Activated T-cell treated with anti-CD3 and anti-CD28 coated beads, Interleukin-2, amount 50 U/mL, for 24 hours (primary cell): ENCODE results near the gene MYH14.
"Not testable (repeated sequence)": the region's sequence is repeated elsewhere in the genome, so short reads cannot be mapped to it uniquely, and the experiment has no call there.

Source experiments
- DNase-seq: peaks from one replicate; pipeline ENCODE4 v3.0.0-alpha.2; 2020
- H3K27ac Mint-ChIP-seq: 2 replicates; pipeline ENCODE4 v1.8.0; 2020; ENCODE audit warnings: mild to moderate bottlenecking, mixed read lengths
- H3K27me3 Mint-ChIP-seq: 2 replicates; pipeline ENCODE4 v1.8.0; 2020; ENCODE audit warnings: mixed read lengths
- H3K36me3 Mint-ChIP-seq: 2 replicates; pipeline ENCODE4 v1.8.0; 2020; ENCODE audit warnings: low read depth, mixed read lengths
- H3K4me1 Mint-ChIP-seq: 2 replicates; pipeline ENCODE4 v1.8.0; 2020; ENCODE audit warnings: low read depth, mixed read lengths
- H3K4me3 Mint-ChIP-seq: 2 replicates; pipeline ENCODE4 v1.8.0; 2020; ENCODE audit warnings: mild to moderate bottlenecking, moderate library complexity, mixed read lengths
- H3K9me3 Mint-ChIP-seq: 2 replicates; pipeline ENCODE4 v1.8.0; 2020; ENCODE audit warnings: mixed read lengths

Gene MYH14

DNA sequence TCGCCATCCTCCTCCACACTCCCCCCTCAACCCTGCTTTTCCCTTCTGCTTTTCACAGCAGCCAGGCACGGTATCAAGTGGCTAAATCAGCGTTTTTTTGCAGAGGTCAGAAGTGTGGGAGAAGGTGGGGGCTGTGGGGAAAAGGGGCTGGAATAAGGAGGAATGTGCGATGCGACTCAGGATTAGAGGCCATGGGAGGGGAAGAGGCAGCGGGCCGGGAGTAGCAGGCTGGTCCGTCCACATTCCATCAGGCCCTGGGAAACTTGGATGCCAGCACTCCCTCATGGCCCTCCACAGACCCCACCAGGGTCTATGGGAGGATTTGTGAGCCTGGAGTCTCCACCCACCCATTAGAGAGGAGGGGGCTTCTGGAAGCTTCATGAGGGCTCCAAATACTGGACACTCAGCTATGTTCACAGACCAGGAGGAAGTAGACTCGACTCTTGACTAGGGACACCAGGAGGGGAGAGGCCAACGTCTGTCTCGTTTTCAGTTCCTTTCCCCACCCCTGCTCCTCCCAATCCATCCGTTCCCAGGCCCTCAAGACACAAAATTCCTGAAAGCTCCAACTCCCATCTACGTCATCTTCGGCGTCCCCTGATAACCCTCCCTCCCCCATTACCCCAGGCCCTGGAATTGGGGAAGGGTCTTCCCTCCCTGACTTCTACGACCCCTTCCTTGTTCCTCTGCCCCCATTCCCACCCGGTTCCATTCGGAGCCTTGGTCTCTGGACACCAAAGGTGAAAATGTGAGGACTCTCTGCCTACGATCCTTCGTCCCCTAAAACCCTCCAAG, 129.0 kb downstream of the MYH14 start:
- no peak for DNase-seq
- Mint-ChIP-seq H3K9me3 (peaks cover 8% of the 10 kb centered on the region), H3K4me3 (peak overlapping the region; percentile 73), H3K27me3 (peaks cover 57% of the 10 kb centered on the region), H3K36me3 (peaks cover 7% of the 10 kb centered on the region), H3K27ac (no peak overlapping the region), H3K4me1 (peaks cover 59% of the 10 kb centered on the region)

DNA sequence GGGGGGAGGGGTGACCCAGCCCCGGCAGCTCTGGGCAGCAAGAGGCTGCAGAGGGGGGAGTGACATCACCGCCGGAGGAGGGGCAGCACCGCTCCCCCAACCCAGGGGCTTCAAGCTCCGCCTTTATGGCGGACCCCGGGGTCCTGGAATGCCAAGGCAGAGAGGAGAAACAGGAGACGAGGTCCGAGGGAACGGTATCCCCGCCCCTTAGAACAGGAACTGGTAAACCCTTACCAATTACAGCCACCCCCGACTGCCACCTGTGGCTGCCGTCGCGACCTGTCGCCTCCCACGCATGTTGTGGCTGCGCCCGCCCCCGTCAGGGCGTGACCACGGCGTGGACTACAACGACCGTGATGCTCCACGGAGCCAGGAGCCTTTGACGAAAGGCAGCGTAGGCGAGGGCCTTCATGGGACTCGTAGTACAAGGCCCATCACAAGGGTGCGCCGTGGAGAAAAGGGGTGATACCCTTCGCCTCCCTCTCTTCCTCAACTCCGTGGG, 129.9 kb downstream of the MYH14 start:
- peak overlapping the region; percentile 73 for H3K4me3 Mint-ChIP-seq
- H3K36me3 Mint-ChIP-seq: peaks cover 7% of the 10 kb centered on the region
- H3K4me1 Mint-ChIP-seq: peaks cover 54% of the 10 kb centered on the region
- peak overlapping the region; percentile 90 for H3K27ac Mint-ChIP-seq
- DNase-seq: peak; percentile 92
- H3K9me3 Mint-ChIP-seq: peaks cover 8% of the 10 kb centered on the region
- H3K27me3 Mint-ChIP-seq: peaks cover 53% of the 10 kb centered on the region

DNA sequence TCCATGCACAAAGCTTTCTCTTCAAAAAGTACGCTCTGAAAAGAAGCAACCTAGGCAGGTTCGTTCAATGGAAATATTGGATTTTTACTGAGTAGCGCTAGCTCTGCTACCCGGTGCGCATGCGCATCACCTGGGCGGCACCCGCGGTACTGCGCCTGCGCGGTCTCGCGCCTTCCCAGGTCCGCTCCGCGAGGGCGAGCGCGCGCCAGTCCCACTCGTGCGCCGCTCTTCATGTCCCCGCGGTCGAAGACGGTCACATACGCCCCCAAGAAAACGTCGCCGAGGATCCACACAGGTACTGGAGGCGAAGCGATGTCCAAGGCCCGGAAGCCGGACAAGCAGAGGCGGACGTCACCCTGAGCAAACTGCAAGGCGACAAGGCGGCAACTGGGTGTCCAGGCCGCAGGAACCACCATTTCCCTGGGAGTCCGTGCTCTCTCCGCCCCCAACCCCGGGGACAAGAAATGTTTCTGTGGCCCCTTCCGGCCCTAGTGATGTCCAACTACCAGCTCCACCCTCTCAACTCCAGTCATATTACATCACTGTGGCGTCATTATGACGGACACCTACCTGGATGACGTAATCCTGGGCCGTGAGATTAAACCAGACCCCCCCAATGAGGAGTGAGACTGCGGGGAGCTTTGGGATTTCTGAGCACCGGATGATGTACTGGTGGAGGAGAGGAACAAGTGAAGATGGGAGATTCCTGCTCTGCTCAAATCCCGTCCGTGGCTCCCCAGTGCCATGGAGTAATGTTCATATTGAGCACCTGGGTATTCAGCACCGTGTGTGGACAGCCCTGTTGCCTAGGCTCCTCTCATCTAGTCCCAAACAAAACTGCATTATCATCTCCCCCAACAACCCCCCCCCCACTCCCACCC, 130.6 kb downstream of the MYH14 start:
- Mint-ChIP-seq H3K27me3 (peaks cover 54% of the 10 kb centered on the region), H3K27ac (peak overlapping the region; percentile 90), H3K9me3 (peaks cover 8% of the 10 kb centered on the region), H3K36me3 (peaks cover 7% of the 10 kb centered on the region), H3K4me3 (peak overlapping the region; percentile 73), H3K4me1 (peaks cover 54% of the 10 kb centered on the region)
- DNase-seq: peak; percentile 90

DNA sequence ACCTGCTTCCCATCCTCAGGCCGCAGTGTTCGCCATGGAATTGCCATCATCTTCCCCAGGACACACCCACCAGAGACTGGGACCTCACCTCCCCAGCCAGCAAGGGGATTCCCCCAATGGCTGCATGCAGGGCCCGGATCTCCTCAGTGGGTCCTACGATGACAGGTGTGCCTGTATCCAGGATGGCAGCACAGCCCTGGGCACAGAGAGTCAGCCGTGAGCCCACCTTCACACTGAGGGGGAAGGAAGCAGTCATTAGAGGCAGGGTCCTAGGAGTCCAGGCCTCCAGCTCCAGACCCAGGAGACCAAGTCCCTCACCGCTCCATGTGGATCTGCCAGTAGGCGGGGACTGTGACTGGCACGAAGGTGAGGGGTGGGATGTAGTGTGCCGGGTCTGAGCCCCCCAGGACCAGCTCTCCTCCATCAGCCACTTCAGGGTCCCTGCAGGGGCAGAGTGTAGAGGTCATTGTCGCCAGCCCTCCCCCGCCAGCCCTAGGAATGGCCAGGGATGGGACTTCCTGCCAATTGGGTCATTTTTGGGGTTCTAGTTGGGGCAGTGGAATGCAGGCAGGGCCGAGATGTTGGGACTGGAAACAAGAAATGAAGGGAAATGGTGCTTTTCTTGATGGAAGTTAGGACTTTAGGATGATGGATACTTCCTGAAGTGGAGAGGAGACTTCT, 131.5 kb downstream of the MYH14 start:
- Mint-ChIP-seq H3K27me3 (peaks cover 45% of the 10 kb centered on the region), H3K36me3 (peaks cover 2% of the 10 kb centered on the region), H3K27ac (no peak overlapping the region), H3K9me3 (peaks cover 3% of the 10 kb centered on the region), H3K4me1 (peaks cover 47% of the 10 kb centered on the region), H3K4me3 (no peak overlapping the region)
- DNase-seq: no peak

DNA sequence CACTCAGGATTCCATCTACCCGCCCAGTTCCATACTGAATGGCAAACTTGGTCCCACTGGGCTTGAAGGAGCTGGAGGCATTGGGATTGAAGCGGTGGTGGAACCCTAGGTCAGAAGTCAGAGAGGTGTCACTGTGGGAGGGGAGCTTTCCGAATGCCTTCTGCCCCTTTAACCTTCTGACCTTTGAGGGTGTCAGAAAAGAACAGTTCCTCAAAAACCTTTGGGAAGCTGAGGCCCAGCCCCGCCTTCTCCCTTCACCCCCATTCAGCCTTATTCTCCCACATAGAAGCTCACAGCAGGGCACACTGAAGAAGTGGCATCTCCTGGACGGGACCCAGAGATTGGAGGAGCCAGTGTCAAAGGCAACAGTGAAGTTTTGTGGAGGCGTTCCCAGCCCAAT, 133.6 kb downstream of the MYH14 start:
- H3K27ac Mint-ChIP-seq, H3K4me3 Mint-ChIP-seq, H3K36me3 Mint-ChIP-seq, DNase-seq, H3K9me3 Mint-ChIP-seq: not testable (repeated sequence)
- Mint-ChIP-seq H3K27me3 (peaks cover 31% of the 10 kb centered on the region), H3K4me1 (peaks cover 32% of the 10 kb centered on the region)

DNA sequence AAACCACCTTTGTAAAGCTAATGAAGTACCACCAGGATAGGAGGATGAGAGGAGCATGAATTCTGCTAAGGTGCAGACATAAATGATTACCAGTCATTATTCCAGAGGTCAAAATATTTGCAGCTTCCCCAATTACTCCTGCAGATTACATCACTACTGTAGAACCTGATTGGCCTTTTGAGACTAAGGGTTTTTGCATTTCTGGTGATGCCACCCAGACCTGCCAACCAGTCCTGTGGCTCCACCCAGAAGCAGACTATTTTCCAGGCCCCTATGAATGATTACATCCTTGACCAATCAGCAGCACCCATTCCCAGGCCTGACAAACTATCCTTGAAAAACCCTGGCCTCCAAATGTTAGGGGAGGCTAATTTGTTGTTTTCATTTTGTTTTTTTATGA, 136.9 kb downstream of the MYH14 start:
- Mint-ChIP-seq H3K4me3 (no peak overlapping the region), H3K36me3 (peaks cover 7% of the 10 kb centered on the region), H3K9me3 (peaks cover 6% of the 10 kb centered on the region), H3K27me3 (peaks cover 11% of the 10 kb centered on the region), H3K4me1 (peaks cover 19% of the 10 kb centered on the region), H3K27ac (no peak overlapping the region)
- DNase-seq: no peak

DNA sequence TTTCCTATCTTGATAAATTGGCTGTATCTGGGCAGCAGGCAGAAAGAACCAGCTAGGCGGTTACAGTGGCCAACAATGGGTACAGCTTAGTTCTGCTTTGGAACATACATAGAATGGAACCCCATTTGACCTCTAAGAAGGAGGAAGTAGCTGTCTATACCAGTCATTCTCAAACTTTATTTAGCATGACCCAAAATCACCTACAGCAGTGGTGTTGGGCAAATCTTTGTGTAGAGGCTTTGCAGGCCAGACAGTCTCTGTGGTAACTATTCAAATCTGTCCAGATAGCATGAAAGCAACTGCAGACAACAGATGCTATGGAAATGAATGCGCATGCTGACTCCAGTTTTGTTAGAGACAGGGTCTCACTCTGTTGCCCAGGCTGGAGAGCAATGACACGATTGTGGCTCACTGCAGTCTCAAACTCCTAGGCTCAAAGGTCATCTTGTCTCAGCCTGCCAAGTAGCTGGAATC, 137.7 kb downstream of the MYH14 start:
- H3K36me3 Mint-ChIP-seq: peaks cover 9% of the 10 kb centered on the region
- H3K27me3 Mint-ChIP-seq: peaks cover 6% of the 10 kb centered on the region
- no peak overlapping the region for H3K27ac Mint-ChIP-seq
- DNase-seq: no peak
- peaks cover 16% of the 10 kb centered on the region for H3K4me1 Mint-ChIP-seq
- peaks cover 7% of the 10 kb centered on the region for H3K9me3 Mint-ChIP-seq
- H3K4me3 Mint-ChIP-seq: no peak overlapping the region

DNA sequence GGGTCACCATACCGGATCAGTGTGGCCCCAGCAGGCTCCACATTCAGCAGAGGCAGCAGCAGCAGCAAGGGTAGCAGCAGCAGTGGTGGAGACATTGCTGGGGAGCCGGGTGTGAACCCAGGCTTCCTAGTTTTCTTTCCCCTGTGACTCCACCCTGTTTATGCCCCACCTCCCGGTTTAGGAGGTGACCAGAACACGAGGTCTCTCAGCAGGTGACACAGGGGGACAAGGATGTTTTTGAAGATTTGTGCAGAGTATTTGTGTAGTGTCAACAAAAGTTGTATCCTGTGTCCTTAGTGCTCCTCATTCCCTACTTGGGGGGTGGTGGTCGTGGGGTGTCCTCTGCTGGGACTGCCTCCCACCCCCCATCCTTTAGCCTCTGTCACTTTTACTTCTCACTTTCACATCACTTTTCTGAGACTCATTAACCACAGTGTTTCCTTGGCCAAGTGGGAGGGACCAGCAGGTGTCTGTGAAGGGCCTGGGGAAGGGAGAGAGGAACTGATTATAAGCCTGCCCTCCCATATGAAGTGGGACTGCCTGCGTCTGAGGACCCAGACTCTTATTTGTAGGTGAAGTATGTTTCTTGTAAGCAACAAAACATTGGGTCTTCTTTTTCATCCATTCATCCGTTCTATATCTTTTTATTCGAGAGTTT, 141.4 kb downstream of the MYH14 start:
- Mint-ChIP-seq H3K27ac (peak overlapping the region; percentile 40), H3K36me3 (peaks cover 13% of the 10 kb centered on the region), H3K9me3 (peaks cover 8% of the 10 kb centered on the region), H3K4me3 (peak overlapping the region; percentile 60), H3K4me1 (peaks cover 45% of the 10 kb centered on the region), H3K27me3 (no peaks in the 10 kb centered on the region)
- DNase-seq: no peak

DNA sequence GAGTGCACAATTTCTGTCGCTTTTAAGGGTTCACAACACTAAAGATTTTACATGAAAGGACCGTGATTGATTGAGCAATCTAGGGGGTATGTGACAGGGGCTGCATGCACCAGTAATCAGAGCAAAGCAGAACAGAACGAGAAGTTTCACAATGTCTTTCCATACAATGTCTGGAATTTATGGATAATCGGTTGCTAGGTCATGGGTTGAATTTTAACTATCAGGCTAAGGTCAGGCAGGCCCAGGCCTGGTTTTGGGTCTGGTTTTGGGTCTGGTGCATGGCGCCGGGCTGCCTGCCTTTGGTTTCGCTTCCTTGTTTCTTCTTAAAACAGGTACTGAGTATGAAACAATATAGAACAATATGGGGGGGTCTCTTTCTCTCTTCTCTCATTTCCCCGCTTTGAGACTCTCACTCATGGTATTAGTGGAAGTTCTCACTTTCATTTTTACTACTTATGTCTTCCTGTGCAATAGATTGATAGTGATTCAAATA, 143.7 kb downstream of the MYH14 start:
- Mint-ChIP-seq H3K27ac (peak overlapping the region; percentile 89), H3K4me1 (peaks cover 48% of the 10 kb centered on the region), H3K4me3 (peak overlapping the region; percentile 52), H3K36me3 (peaks cover 13% of the 10 kb centered on the region)
- not testable (repeated sequence) for H3K9me3 Mint-ChIP-seq, H3K27me3 Mint-ChIP-seq
- DNase-seq: peak; percentile 59

DNA sequence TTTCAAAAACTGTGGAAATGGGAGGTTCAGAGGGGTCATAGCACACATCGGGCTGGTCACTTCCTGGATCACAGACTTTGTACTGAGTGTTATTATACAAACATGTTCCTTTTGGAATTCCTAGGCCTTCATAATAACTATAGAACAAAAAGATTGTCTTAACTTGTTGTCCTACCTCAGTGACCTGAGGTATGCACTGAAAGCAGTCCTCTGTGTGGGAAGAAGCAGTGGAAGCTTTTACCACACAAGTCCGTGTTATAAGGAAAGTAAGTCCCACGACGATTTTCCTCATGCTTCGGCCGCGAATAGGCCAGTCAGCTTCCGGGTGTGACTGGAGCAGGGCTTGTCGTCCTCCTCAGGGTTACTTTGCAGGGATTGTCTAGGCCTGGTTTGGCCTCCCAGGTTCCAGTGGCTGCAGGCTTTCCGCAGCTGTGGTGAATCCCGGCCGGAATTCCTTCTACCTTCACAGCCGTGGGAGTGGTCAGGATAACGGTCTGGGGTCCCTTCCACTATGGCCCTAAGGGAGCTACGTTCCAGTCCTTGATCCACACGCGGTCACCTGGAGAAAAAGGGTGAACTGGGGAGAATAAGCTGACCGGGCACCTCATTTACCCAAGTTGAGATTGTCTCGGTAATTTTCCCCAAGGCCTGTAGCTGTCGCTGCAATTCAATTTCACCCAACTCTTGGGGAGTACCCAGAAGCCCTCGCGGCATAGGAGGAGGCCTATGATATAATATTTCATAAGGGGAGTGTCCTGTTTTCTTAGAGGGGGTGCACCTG, 146.0 kb downstream of the MYH14 start:
- Mint-ChIP-seq H3K4me3 (no peak overlapping the region), H3K4me1 (peaks cover 41% of the 10 kb centered on the region), H3K27ac (no peak overlapping the region), H3K36me3 (peaks cover 9% of the 10 kb centered on the region), H3K9me3 (peaks cover 6% of the 10 kb centered on the region), H3K27me3 (no peaks in the 10 kb centered on the region)
- no peak for DNase-seq

DNA sequence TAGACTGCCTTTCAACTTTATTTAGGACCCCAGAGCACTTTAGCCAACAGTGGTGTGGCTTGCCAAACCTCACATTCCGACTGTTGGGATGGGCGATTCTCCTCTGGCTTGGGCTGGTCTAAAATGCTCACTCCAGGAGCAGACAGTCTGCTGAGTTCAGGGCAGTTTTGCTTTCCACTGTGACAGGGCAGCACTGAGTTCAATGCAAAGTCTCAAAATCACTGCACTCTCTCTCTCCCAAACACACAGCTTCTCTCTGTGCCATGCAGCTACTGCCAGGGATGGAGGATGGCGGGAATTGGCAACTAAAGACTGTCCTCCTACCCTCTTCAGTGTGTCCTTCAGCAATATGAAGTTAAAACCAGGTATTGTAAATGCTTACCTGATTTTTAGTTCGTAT, 148.8 kb downstream of the MYH14 start:
- Mint-ChIP-seq H3K4me3 (no peak overlapping the region), H3K36me3 (no peaks in the 10 kb centered on the region), H3K27me3 (no peaks in the 10 kb centered on the region), H3K4me1 (peaks cover 26% of the 10 kb centered on the region), H3K9me3 (no peaks in the 10 kb centered on the region), H3K27ac (no peak overlapping the region)
- DNase-seq: no peak

DNA sequence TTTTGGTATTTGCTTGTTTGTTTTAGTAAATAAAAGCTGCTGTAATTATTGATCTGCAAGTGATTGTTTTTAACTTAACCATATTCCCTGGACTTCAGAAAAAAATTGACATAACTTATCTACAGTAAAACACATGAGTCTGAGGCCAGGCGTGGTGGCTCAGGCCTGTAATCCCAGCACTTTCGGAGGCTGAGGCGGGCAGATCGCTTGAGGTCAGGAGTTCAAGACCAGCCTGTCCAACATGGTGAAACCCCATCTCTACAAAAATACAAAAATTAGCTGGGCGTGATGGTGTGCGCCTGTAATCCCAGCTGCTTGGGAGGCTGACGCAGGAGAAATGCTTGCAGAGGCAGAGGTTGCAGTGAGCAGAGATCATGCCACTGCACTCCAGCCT, 150.1 kb downstream of the MYH14 start:
- not testable (repeated sequence) for H3K27ac Mint-ChIP-seq, DNase-seq, H3K4me3 Mint-ChIP-seq, H3K36me3 Mint-ChIP-seq, H3K9me3 Mint-ChIP-seq, H3K27me3 Mint-ChIP-seq
- peaks cover 25% of the 10 kb centered on the region for H3K4me1 Mint-ChIP-seq

DNA sequence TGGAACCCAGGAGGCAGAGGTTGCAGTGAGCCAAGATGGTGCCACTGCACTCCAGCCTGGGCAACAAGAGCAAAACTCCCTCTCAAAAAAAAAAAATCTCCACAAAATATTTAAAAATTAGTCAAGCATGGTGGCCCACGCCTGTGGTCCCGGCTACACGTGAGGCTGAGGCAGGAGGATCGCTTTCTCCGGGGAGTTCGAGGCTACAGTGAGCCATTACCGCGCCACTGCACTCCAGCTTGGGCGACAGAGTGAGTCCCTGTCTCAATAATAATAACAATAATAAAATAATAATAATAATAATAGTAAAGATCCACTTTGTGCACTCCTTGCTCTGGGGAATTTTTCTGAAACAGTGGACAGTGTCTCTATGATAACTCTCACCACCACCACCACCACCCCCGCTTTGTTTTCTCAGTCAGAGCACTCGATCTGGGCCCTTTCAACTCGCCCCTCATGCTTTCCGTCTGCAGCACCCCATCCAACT, 153.3 kb downstream of the MYH14 start:
- Mint-ChIP-seq H3K9me3 (peaks cover 12% of the 10 kb centered on the region), H3K27me3 (no peaks in the 10 kb centered on the region), H3K4me1 (peaks cover 47% of the 10 kb centered on the region), H3K36me3 (peaks cover 36% of the 10 kb centered on the region), H3K27ac (peak overlapping the region; percentile 95), H3K4me3 (peak overlapping the region; percentile 82)
- DNase-seq: no peak
